ENCODE data around the gene SCGN.

SCGN gene, protein sequence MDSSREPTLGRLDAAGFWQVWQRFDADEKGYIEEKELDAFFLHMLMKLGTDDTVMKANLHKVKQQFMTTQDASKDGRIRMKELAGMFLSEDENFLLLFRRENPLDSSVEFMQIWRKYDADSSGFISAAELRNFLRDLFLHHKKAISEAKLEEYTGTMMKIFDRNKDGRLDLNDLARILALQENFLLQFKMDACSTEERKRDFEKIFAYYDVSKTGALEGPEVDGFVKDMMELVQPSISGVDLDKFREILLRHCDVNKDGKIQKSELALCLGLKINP

DNA sequence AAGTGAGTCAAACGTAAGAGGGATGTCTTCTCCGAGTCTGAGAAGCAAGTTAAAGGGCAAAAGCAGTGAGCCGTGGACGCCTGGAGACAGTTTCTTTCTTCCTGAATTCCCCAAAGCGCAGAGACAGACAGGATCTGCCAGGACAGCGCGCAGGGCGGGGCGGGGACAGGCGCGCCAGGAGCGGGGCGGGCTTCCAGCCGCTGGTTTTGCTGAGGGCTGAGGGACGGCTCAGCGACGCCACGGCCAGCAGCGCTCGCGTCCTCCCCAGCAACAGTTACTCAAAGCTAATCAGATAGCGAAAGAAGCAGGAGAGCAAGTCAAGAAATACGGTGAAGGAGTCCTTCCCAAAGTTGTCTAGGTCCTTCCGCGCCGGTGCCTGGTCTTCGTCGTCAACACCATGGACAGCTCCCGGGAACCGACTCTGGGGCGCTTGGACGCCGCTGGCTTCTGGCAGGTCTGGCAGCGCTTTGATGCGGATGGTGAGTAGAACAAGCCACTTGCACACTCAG, at the start of gene SCGN:
SCGN (plus strand) TSS at position 209 of the 509 bp plus-strand sequence; CDS start at position 398, 189 bp downstream.
- TF ChIP-seq EZH2 (IDR thresholded peaks at IDR 0.05; ENCODE audit: borderline replicate concordance, low read length): no peak
- no peak within 1 kb of the TSS for H3K4me2 ChIP-seq (ENCODE audit: low read length)

GRCh38 chr6:25602674-25602982, 49.4 kb upstream of the SCGN start:
- peaks cover 11% of the 10 kb centered on the region; the same call in 1 of the 2 replicates for H3K36me3 ChIP-seq (ENCODE audit: insufficient read depth, low read length)
- H3F3A ChIP-seq (ENCODE audit: insufficient read depth, low read length): no peaks in the 10 kb centered on the region
- no peak overlapping the region for H2AFZ ChIP-seq (ENCODE audit: low read length)
- no peak overlapping the region for H3K4me2 ChIP-seq (ENCODE audit: low read length)
- H3K27me3 ChIP-seq (ENCODE audit: insufficient read depth, low read length): no peaks in the 10 kb centered on the region
- no peaks in the 10 kb centered on the region for H4K20me1 ChIP-seq (ENCODE audit: insufficient read depth, low read length)
- TF ChIP-seq, protein P1, sequence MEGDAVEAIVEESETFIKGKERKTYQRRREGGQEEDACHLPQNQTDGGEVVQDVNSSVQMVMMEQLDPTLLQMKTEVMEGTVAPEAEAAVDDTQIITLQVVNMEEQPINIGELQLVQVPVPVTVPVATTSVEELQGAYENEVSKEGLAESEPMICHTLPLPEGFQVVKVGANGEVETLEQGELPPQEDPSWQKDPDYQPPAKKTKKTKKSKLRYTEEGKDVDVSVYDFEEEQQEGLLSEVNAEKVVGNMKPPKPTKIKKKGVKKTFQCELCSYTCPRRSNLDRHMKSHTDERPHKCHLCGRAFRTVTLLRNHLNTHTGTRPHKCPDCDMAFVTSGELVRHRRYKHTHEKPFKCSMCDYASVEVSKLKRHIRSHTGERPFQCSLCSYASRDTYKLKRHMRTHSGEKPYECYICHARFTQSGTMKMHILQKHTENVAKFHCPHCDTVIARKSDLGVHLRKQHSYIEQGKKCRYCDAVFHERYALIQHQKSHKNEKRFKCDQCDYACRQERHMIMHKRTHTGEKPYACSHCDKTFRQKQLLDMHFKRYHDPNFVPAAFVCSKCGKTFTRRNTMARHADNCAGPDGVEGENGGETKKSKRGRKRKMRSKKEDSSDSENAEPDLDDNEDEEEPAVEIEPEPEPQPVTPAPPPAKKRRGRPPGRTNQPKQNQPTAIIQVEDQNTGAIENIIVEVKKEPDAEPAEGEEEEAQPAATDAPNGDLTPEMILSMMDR (IDR thresholded peaks at IDR 0.05; ENCODE audit: low read length): no peak
- TF ChIP-seq EZH2 (IDR thresholded peaks at IDR 0.05; ENCODE audit: borderline replicate concordance, low read length): no peak
- H3K9me3 ChIP-seq (ENCODE audit: low read length): no peaks in the 10 kb centered on the region
- H3K9ac ChIP-seq (ENCODE audit: low read length): no peak overlapping the region
- no peak overlapping the region for H3K4me3 ChIP-seq (ENCODE audit: low read depth, low read length, poor library complexity, severe bottlenecking)
- no peaks in the 10 kb centered on the region for H3K9me2 ChIP-seq (ENCODE audit: low read depth, low read length)
- H3K79me2 ChIP-seq (ENCODE audit: insufficient read depth, low read length): no peaks in the 10 kb centered on the region
- H3K27ac ChIP-seq (ENCODE audit: low read depth, low read length, poor library complexity, severe bottlenecking): no peak overlapping the region
- H3K4me1 ChIP-seq (ENCODE audit: insufficient read depth, low read length, severe bottlenecking): no peaks in the 10 kb centered on the region

More for the DNA sequence above, at the start of gene SCGN:
- Histone ChIP-seq H3K9me3 (ENCODE audit: low read length) (no peaks in the 10 kb centered on the region), H3K27me3 (ENCODE audit: insufficient read depth, low read length) (no peaks in the 10 kb centered on the region), H4K20me1 (ENCODE audit: insufficient read depth, low read length) (no peaks in the 10 kb centered on the region), H3K27ac (ENCODE audit: low read depth, low read length, poor library complexity, severe bottlenecking) (no peak within 1 kb of the TSS), H3K4me1 (ENCODE audit: insufficient read depth, low read length, severe bottlenecking) (no peaks in the 10 kb centered on the region), H3K9ac (ENCODE audit: low read length) (no peak within 1 kb of the TSS), H3K9me2 (ENCODE audit: low read depth, low read length) (no peaks in the 10 kb centered on the region), H3K4me3 (ENCODE audit: low read depth, low read length, poor library complexity, severe bottlenecking) (no peak within 1 kb of the TSS), H3K36me3 (ENCODE audit: insufficient read depth, low read length) (no peaks in the 10 kb centered on the region), H3K79me2 (ENCODE audit: insufficient read depth, low read length) (no peaks in the 10 kb centered on the region), H3F3A (ENCODE audit: insufficient read depth, low read length) (no peaks in the 10 kb centered on the region), H2AFZ (ENCODE audit: low read length) (no peak within 1 kb of the TSS)

- no peak overlapping the region for H3K4me2 ChIP-seq (ENCODE audit: low read length)
Measured at GRCh38 chr6:25603251-25603650, 48.8 kb upstream of the SCGN start.

More at GRCh38 chr6:25603251-25603650, 48.8 kb upstream of the SCGN start:
- Histone ChIP-seq H2AFZ (ENCODE audit: low read length) (no peak overlapping the region), H3K9me2 (ENCODE audit: low read depth, low read length) (no peaks in the 10 kb centered on the region), H3K9me3 (ENCODE audit: low read length) (no peaks in the 10 kb centered on the region), H3K9ac (ENCODE audit: low read length) (no peak overlapping the region), H4K20me1 (ENCODE audit: insufficient read depth, low read length) (no peaks in the 10 kb centered on the region), H3K79me2 (ENCODE audit: insufficient read depth, low read length) (no peaks in the 10 kb centered on the region), H3K4me3 (ENCODE audit: low read depth, low read length, poor library complexity, severe bottlenecking) (no peak overlapping the region), H3K27ac (ENCODE audit: low read depth, low read length, poor library complexity, severe bottlenecking) (no peak overlapping the region), H3K36me3 (ENCODE audit: insufficient read depth, low read length) (peaks cover 12% of the 10 kb centered on the region; the same call in 1 of the 2 replicates), H3K4me1 (ENCODE audit: insufficient read depth, low read length, severe bottlenecking) (no peaks in the 10 kb centered on the region), H3F3A (ENCODE audit: insufficient read depth, low read length) (no peaks in the 10 kb centered on the region), H3K27me3 (ENCODE audit: insufficient read depth, low read length) (no peaks in the 10 kb centered on the region)
- TF ChIP-seq EZH2 (IDR thresholded peaks at IDR 0.05; ENCODE audit: borderline replicate concordance, low read length): no peak
- TF ChIP-seq, protein P1 (IDR thresholded peaks at IDR 0.05; ENCODE audit: low read length): no peak

All from OCI-LY1 (cell line).